ENCODE data around the gene IFITM5.
A peak's percentile ranks its signal among the peaks of the same experiment; 100 is the strongest.
"Not testable (repeated sequence)": the region's sequence is repeated elsewhere in the genome, so short reads cannot be mapped to it uniquely, and the experiment has no call there.

Gene IFITM5

GRCh38 chr11:327581-327923 is 28.2 kb upstream of the IFITM5 start:
- DNase-seq: peak; percentile 7

- DNase-seq: peak; percentile 37
Measured at GRCh38 chr11:326842-327580, 27.7 kb upstream of the IFITM5 start.

- DNase-seq: no peak
Measured at GRCh38 chr11:326592-326841, 27.2 kb upstream of the IFITM5 start.

- DNase-seq: peak; percentile 43
Measured at GRCh38 chr11:325796-326591, 26.7 kb upstream of the IFITM5 start.

- DNase-seq: peak; percentile 38
Measured at GRCh38 chr11:324593-325517, 25.5 kb upstream of the IFITM5 start.

- DNase-seq: peak; percentile 37
Measured at GRCh38 chr11:324156-324555, 24.8 kb upstream of the IFITM5 start.

GRCh38 chr11:319888-320273 is 20.6 kb upstream of the IFITM5 start:
- peak; percentile 9 for DNase-seq

GRCh38 chr11:319121-319887 is 20.0 kb upstream of the IFITM5 start:
- peak; percentile 57 for DNase-seq

GRCh38 chr11:318405-319120 is 19.2 kb upstream of the IFITM5 start:
- DNase-seq: not testable (repeated sequence)

GRCh38 chr11:317668-318404 is 18.5 kb upstream of the IFITM5 start:
- DNase-seq: peak; percentile 50

GRCh38 chr11:316891-317301 is 17.6 kb upstream of the IFITM5 start:
- peak; percentile 23 for DNase-seq

GRCh38 chr11:316031-316701 is 16.8 kb upstream of the IFITM5 start:
- peak; percentile 61 for DNase-seq

GRCh38 chr11:315516-315994 is 16.2 kb upstream of the IFITM5 start:
- no peak for DNase-seq

- DNase-seq: no peak
Measured at GRCh38 chr11:315051-315481, 15.7 kb upstream of the IFITM5 start.

- not testable (repeated sequence) for DNase-seq
Measured at GRCh38 chr11:314554-314875, 15.2 kb upstream of the IFITM5 start.

GRCh38 chr11:313787-314553 is 14.6 kb upstream of the IFITM5 start, which contains the start of gene IFITM1:
Gene IFITM1 (plus strand): TSS chr11:314040. CDS start chr11:314171, 131 bp downstream.
- DNase-seq: no peak

GRCh38 chr11:313304-313786 is 14.0 kb upstream of the IFITM5 start:
- no peak for DNase-seq

GRCh38 chr11:312092-312816 is 12.9 kb upstream of the IFITM5 start:
- DNase-seq: no peak

Measured in islet precursor cell (in vitro differentiated cells).